GM19397 (cell line): Measurements from ENCODE around the gene AMN.
"Not testable (repeated sequence)": the region's sequence is repeated elsewhere in the genome, so short reads cannot be mapped to it uniquely, and the experiment has no call there.

Experiments used
- ATAC-seq: cut with Tn5 transposase; IDR thresholded peaks from one replicate; pipeline ENCODE4 v1.9.1; 2021; ENCODE audit warnings: mild to moderate bottlenecking, moderate library complexity; ENCODE audit not compliant: unreplicated experiment

The AMN gene

GRCh38 chr14:102911991-102912761 lies 10.3 kb upstream of the AMN start:
- no peak for ATAC-seq

GRCh38 chr14:102913341-102914211 lies 8.9 kb upstream of the AMN start:
- no peak for ATAC-seq

GRCh38 chr14:102914474-102915291 lies 7.8 kb upstream of the AMN start:
- no peak for ATAC-seq

DNA sequence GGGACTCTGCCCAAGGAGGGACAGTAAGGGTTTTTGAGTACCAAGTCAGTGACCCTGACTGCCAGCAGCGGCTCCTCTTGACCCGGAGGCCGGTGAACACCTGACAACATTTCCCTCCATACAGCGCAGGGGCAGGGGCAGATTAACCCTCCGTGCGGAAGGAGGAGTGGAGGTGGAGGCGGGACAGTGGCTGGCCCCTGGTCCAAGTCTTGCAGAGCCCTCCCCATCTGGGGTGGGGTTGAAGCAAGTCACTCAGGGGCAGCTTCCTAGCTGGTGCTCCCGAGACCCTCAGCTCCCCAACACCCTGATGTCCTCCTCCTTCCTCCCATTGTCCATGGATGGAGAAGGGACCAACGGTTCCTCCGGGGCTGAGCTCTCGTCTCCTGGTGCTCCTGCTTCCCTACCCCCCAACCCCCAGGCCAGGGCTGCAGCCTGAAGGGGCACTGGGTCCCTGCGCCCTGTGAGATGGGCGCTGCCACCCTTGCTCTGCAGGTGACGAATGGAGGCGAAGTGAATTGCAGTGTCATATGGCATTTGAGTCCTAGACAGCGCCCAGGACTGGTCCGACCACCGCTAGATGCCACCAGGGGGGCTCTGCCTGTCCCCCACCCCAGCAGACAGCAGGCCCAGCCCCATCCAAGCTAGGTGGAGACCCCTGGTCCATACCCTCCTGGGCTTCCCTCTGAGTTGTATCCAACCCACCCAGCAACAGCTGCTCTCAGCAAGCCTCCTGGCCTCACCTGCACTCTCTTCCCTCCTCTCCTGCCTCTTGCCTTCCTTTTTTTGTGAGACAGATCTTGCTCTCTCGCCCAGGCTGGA lies 7.0 kb upstream of the AMN start:
- no peak for ATAC-seq

DNA sequence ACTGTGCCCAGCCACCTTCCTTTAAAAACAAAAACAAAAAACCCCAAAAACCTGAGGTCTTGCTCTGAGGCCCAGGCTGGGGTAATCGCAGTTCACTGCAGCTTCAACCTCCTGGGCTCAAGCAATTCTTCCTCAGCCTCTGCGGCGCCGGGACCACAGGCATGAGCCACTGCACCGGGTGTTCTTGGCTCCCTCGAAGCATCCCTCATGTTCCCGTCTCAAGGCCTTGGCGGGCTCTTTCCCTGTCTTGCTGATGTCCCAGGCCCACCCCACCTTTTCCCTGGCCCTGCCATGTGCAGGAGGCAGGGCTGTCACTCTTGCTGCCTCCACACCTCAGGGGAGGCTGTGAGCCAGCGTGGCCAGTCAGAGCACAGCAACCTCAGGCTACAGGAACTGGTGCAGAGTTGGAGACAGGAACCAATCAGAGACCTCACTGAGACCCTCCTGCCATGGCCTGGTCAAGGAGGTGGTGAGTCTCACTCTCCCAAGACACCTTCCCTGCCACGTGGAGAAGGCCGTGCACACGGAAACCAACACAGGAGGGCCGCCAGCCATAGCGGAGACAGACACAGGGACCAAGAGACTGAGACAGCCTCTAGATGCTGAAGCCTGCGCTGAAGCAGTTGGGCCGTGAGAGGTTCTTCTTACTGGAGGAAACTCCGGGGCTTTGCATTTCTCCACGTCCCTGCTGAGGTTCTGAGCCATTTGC lies 6.0 kb upstream of the AMN start:
- no peak for ATAC-seq

DNA sequence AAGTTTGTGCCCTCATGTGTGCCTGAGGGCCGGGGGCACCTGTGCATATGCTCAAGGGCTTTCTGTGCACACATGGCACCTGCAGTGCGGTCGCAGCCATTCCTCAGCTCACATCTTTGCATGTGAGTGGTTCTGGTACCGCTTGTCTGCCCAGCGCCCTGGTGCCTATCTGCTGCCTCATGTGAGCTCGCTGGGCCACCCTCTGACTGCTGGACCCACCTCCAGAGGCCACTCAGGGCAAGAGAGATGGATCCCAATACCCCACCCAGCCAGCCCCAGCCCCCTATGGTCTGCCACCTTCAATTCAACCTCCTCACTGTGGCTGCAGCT lies 5.4 kb upstream of the AMN start:
- ATAC-seq, result no peak

DNA sequence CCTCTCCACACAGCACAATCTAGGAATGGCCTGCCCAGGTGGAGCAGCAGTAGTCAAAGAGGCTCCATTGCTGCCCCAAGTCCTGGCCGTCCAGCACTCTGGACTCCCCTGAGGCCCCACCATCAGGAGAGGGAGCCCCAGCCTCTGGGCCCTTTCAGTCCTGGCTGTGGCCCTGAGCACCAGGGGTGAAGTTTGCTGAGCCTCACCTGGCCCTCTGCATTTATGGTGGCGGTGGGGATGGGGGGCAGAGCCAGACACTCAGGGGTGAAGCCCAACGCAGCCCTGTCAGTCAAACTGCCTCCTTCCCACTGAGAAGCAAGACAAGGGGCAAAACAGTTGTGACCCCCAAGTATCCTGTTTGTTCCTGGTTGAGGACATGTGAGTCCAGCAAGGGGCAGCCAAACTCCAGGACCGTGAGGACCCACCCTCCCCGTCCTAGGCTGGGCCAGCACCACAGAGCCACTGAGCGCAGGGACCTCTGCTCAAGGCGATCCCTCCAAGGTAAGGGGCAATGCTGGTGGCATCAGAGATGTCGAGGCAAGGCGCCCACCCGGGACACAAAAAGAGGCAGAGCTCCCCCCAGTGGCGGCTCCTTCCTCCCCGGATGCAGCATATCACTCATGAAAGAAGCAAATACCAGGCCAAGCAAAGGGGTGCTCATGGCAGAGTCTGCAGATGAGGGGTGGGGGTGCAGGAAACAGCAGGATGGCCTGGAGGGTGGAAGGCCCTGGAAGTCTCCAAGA lies 4.8 kb upstream of the AMN start:
- no peak for ATAC-seq

DNA sequence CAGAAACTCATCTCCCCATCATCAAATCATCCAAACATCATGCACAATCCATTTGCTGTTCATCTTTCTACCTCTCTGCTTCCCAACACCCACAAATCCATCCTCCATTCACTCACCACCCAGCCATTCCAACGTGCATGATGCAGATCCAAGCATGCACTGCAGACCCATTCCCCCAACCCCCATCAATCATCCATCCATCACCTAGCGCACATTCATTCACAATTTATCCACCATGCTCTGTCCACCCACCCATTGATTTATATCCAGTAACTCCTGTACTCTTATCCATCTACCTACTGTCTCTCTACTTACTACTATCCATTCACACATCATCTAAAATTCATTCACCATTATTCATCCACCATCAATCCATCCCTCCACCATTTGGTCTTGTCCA lies 4.0 kb upstream of the AMN start:
- no peak for ATAC-seq

DNA sequence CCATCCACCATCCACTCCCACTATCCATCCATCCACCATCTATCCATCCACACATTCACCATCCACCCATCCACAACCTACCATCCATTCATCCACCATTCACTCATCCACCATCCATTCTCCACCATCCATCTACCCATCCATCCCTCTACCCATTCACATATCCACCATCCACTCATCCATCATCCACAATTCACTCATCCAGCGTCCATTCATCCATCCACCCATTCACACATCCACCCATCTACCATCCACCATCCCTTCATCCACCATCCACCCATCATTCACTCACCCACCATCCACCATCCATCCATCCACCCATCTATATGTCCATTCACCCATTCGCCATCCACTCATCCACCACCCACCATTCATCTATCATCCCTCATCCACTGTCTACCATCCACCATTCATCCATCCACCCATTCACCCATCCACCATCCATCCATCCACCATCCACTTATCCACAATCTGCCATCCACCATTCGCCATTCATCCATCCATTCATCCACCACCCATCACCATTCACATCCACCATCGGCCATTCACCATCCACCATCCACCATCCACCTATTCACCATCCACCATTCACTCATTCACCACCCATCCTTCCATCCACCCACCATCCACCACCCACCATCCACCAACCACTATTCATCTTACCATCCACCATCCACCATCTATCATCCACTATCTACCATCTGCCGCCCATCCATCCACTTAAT lies 2.0 kb upstream of the AMN start:
- ATAC-seq, result no peak

DNA sequence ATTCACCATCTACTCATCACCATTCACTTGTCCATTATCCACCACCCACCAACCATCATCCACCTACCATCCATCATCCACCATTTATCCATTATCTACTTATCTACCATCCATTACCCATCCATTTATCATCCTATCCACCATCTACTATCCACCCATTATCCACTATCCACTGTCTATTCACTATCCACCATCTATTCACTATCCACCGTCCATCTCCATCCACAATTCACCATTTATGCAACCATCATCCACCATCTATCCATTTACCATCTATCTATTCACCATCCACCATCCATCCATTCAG lies 1.5 kb upstream of the AMN start:
- no peak for ATAC-seq

- ATAC-seq, result no peak
These were observed 900 bp downstream of the AMN start for GRCh38 chr14:102923201-102923924.

DNA sequence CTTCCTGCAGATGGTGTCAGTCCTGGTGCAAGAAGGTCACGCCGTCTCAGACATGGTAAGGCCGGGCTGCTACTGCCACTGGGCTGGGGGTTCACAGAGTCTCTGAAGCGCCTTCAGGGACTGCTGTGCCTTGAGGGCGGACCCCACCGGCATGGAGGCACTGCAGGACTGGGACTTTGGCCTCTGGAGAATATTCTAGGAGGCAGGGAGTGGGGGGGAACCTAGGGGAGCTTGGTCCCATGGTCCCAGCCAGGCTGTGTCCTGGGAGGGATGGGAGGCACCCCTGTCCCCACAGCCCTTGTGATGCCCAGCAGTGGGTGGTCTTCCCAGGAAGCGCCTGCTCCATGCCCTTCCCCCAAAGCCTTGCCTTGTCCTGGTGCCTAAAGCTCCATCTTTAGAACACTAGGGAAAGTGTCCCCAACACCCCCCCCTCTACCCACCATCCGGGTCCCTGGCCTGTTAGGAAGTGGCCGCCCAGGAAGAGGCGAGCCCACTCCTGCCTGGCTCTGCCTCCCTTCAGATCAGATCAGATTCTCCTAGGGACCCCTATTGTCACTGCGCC lies 1.5 kb downstream of the AMN start:
- ATAC-seq, result no peak

DNA sequence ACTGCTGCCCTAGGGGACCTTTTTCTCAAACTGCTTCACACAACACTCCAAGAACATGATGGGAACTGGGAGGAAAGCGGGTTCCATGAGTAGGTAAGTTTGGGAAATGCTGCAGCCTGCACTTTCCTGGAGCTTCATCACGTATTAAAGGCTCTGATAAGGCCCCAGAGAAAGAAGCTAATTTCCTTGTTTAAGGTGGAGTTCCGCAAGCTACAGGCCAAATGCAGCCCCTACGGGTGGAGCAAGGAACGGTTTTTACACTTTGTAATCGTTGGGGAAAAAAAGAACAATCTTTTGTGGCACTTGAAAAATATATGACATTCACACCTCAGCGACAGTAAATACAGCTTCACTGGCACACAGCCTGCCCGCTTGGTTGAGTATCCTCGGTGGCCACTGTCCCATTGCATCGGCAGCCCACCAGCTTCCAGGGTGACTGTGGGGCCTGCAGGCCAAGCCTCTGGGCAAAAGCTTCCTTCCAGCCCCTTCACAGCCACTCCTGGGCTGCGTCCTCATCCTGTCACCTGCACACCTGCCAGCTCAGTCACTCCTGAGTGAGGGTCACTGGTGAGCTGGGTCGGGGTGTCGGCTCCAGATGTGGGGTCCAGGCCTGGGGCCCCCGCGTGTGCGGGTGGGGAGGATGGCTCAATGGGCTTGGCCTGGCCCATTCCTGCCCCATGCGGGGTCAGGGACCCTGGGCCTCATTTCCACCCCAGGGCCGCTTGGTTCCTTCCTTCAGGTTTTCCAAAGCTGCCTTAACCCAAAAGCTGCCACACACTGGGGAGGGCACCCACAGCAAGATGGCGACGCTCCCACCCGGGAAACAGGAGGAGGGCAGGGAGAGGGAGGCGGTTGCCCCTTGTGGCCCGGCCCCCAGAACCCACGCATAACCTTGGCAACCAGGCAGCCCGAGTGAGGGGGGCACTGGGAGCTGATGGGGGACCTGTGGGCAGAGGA lies 2.4 kb downstream of the AMN start:
- no peak for ATAC-seq

DNA sequence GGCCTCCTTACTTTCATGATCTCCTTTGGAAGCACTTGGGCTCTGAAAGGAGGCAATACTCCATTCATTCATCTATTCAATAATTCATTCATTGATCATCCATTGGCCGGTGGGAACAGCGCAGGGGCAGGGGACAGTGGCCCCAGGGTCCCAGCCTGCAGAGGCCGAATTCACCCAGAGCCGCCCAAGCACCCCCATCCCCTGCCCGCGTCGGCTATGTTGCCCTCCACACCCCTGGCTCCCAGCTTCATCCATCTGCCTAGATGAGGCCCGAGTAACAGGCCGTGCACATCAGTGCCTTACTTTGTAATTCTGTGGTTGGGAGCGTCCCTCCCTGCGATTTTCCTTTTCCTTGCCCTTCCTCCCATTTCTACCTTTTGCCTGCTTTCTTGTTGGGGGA lies 3.2 kb downstream of the AMN start:
- ATAC-seq, result no peak

DNA sequence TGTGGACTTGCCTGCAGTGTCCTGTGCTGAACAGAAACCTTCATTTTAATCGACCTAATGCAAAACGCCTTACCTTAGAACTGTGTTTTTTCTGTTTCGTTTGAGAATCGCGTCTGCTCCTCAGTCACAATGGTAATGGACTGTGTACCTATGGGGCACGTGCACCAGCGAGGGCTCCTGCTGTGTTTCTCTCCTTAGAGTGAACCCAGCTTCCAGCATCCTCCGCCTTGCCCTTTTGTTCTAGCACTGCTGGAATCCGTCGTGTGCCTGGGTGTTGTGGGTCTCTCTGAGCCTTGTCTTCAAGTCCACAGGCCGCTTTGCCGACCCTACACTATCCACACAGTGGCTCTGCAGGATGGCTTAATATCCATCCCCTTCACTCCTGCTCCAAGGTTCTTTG lies 3.6 kb downstream of the AMN start:
- ATAC-seq, result no peak

GRCh38 chr14:102926840-102927239 lies 4.4 kb downstream of the AMN start:
- not testable (repeated sequence) for ATAC-seq

DNA sequence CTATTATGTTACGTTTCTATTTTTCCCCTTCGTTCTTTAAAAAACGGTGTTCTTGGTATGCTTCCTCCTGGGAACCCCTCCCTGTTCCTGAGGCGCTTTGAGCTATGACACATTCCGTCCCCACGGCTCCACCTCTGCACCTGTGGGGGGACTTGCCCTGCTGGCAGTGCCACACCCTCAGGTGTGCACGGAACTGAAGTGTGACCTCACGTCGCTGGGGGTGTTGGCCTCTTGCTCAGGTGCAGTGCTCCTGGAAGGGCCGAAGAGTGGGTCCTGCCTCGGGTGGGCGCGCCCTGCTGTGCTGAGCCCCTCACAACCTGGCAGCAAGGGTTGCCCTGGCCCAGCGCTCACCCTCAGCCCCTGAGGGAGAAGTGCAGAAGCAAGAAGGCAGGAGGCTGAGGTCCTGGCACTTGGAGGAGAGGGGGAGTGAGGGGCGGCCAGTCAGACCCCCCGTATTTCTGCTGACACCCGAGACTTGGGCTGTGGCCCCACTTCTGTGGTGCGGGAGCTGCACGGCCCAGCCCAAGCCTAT lies 4.9 kb downstream of the AMN start:
- no peak for ATAC-seq
